Smooth muscle cell (in vitro differentiated cells): ENCODE measurements around the gene AKR1D1. TPM values are rescaled to one million over a fixed set of nuclear protein-coding genes. Genes with fewer than 3 reads are reported as not detected.
A peak's percentile ranks its signal among the peaks of the same experiment; 100 is the strongest.

Experiments used
- DNase-seq: peaks from one replicate; lab custom pipeline; 2025; ENCODE audit not compliant: unreplicated experiment; lab: John Stamatoyannopoulos, UW
- H2AFZ ChIP-seq: fragments of 200-600 bp; sonication (generic); 2 replicates; pipeline ENCODE4 v1.6.0; 2016; ENCODE audit warnings: antibody characterized with exemption, low read depth, mild to moderate bottlenecking
- H3F3A ChIP-seq: fragments of 200-600 bp; sonication (generic); 2 replicates; pipeline ENCODE4 v1.6.0; 2017; ENCODE audit warnings: antibody characterized with exemption, low read depth
- H3K27ac ChIP-seq: fragments of 200-600 bp; sonication (generic); 2 replicates; pipeline ENCODE4 v1.5.1; 2016; ENCODE audit warnings: low read depth, mild to moderate bottlenecking
- H3K27me3 ChIP-seq: fragments of 200-600 bp; sonication (generic); 2 replicates; pipeline ENCODE4 v1.6.1; 2016; ENCODE audit warnings: low read depth, mild to moderate bottlenecking
- H3K36me3 ChIP-seq: fragments of 200-600 bp; sonication (generic); 2 replicates; pipeline ENCODE4 v1.5.1; 2016; ENCODE audit warnings: low read depth
- H3K4me1 ChIP-seq: fragments of 200-600 bp; sonication (generic); 2 replicates; pipeline ENCODE4 v1.5.1; 2016; ENCODE audit warnings: low read depth
- H3K4me2 ChIP-seq: fragments of 200-600 bp; sonication (generic); 2 replicates; pipeline ENCODE4 v1.6.0; 2016; ENCODE audit warnings: mild to moderate bottlenecking
- H3K4me3 ChIP-seq: fragments of 200-600 bp; sonication (generic); 2 replicates; pipeline ENCODE4 v1.5.1; 2016; ENCODE audit warnings: mild to moderate bottlenecking
- H3K79me2 ChIP-seq: fragments of 200-600 bp; sonication (generic); 2 replicates; pipeline ENCODE4 v1.6.0; 2016; ENCODE audit warnings: low read depth, mild to moderate bottlenecking
- H3K9ac ChIP-seq: fragments of 200-600 bp; sonication (generic); 2 replicates; pipeline ENCODE4 v1.6.0; 2016; ENCODE audit warnings: low read depth
- H3K9me3 ChIP-seq: fragments of 200-600 bp; sonication (generic); replicated peaks from 2 replicates; pipeline ENCODE4 v1.5.1; 2016; ENCODE audit warnings: low read depth
- H4K20me1 ChIP-seq: fragments of 200-600 bp; sonication (generic); 2 replicates; pipeline ENCODE4 v1.6.0; 2016; ENCODE audit warnings: low read depth
- WGBS: methylation state at CpG from one replicate; pipeline ENCODE4 v1.1.7; 2016; ENCODE audit warnings: low lambda C conversion rate; 5-methylcytosine and 5-hydroxymethylcytosine counted together
- polyA plus RNA-seq: library from polyadenylated mRNA; unstranded; fragments of >200 nt; fragmentation: Nextera tagmentation; extraction: Ambion mirVana; gene quantifications from 2 replicates; pipeline ENCODE4 v1.2.1, GENCODE V29; 2016
- total RNA-seq: library from RNA; depleted of rRNA; stranded (reverse); fragments of >200 nt; gene quantifications from 2 replicates; pipeline ENCODE4 v1.2.3, GENCODE V29; 2014
- TF ChIP-seq, protein P1 (sequence below): fragments of 200-600 bp; sonication (generic); IDR thresholded peaks from 2 replicates; pipeline ENCODE4 v1.5.1; 2017; ENCODE audit warnings: borderline replicate concordance, mild to moderate bottlenecking, antibody characterized with exemption; ENCODE audit not compliant: insufficient read depth, poor library complexity, severe bottlenecking

AKR1D1 gene
- total and polyA plus RNA-seq, 2 experiments from 2014 or later = not detected

DNA sequence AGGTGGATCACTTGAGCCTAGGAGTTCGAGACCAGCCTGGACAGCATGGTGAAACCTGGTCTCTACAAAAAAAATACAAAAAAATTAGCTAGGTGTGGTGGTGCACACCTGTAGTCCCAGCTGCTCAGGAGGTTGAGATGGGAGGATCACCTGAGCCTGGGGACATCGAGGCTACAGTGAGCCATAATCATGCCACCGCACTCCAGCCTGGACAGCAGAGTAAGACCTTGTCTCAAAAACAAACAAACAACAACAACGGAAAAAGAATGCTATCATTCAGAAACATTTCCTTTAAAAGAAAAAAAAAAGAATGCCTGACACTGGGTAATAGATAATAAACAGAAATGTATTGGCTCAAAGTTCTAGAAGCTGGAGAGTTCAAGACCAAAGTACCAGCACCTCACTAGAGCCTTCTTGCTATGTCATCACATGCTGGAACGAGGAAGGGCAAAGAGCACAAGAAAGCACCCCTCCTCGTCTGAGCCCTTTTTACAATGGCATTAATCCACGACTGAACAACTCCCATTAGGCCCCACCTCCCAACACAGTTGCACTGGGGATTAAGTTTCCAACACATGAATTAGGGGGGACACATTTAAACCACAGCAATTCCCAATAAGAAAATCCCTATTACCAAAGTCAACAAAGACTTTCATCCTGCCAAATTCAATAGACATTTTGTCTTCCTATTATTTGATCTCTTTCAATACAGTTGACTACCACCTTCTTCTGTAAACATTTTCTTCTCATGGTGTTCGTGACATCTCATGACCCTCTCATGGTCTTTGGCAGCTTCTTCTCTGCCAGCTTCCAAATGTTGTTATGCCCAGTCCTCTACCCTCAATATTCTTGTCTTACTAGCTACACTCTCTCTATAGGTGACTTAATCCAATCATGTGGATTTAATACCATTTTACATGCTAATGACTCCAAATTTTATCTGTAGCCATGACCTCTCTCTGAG is 20.0 kb downstream of the AKR1D1 start:
- Histone ChIP-seq H3K4me1 (no peaks in the 10 kb centered on the region), H2AFZ (no peak overlapping the region), H3K36me3 (no peaks in the 10 kb centered on the region), H3K79me2 (no peaks in the 10 kb centered on the region), H3K4me3 (no peak overlapping the region), H3K4me2 (no peak overlapping the region), H3K9ac (no peak overlapping the region), H3K9me3 (no peaks in the 10 kb centered on the region), H3K27ac (no peak overlapping the region), H3K27me3 (no peaks in the 10 kb centered on the region), H4K20me1 (no peaks in the 10 kb centered on the region), H3F3A (no peaks in the 10 kb centered on the region)
- TF ChIP-seq, protein P1, sequence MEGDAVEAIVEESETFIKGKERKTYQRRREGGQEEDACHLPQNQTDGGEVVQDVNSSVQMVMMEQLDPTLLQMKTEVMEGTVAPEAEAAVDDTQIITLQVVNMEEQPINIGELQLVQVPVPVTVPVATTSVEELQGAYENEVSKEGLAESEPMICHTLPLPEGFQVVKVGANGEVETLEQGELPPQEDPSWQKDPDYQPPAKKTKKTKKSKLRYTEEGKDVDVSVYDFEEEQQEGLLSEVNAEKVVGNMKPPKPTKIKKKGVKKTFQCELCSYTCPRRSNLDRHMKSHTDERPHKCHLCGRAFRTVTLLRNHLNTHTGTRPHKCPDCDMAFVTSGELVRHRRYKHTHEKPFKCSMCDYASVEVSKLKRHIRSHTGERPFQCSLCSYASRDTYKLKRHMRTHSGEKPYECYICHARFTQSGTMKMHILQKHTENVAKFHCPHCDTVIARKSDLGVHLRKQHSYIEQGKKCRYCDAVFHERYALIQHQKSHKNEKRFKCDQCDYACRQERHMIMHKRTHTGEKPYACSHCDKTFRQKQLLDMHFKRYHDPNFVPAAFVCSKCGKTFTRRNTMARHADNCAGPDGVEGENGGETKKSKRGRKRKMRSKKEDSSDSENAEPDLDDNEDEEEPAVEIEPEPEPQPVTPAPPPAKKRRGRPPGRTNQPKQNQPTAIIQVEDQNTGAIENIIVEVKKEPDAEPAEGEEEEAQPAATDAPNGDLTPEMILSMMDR = no peak
- 93% methylated on average over 8 of the region's 8 CpGs for WGBS
- no peak for DNase-seq

DNA sequence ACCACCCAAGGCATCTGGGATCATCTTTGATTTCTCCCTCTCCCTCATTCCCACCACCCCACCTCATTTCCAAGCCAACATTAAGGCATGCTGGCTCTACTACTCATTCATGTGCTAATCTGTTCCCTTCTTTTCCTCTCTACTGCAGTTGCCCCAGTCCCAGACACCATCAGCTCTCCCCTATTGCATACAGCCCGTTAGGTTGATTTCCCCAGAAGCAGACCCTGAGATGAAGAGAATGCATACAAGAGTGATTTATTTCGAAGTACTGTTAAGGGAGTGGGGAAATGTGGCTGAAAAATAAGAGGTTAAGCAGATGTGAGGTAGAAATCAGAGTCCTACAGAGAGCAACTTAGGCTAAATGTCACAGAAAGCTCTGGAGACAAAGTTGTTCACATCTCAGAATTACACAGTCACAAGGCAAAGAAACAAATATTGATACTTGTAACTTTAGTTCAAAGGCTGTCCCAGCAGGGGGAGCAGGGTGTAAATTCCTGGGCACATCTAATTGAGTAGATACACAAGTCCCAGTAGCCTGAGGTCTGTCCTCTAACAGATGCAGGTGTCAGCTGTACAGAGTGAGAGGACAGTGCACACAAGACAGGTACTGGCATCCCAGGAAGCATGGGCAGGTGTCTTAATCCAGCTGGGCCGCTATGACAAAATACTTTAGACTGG is 20.9 kb downstream of the AKR1D1 start:
- 86% methylated on average over 3 of the region's 3 CpGs for WGBS
- Histone ChIP-seq H3K79me2 (no peaks in the 10 kb centered on the region), H3K4me1 (no peaks in the 10 kb centered on the region), H4K20me1 (no peaks in the 10 kb centered on the region), H3K27me3 (no peaks in the 10 kb centered on the region), H3K9me3 (no peaks in the 10 kb centered on the region), H3K27ac (no peak overlapping the region), H3F3A (no peaks in the 10 kb centered on the region), H3K9ac (no peak overlapping the region), H2AFZ (no peak overlapping the region), H3K36me3 (no peaks in the 10 kb centered on the region), H3K4me2 (no peak overlapping the region), H3K4me3 (no peak overlapping the region)
- no peak for DNase-seq
- TF ChIP-seq, protein P1 = peak; percentile 29

DNA sequence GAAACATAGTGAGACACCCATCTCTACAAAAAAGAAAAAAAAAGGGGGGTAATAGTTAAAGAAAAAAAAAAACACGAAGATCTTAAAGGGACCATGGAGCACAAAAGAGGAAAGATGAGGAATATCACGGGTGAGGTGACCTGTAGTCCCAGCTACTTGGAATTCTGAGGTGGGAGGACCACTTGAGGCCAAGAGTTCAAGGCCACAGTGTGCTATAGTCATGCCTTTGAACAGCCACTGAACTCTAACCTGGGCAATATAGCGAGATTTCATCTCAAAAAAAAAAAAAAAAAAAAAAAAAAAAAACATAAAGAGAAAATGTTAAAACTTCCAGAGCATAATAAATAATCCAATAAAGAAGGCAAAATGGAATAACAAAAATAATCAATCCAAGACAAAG is 23.6 kb downstream of the AKR1D1 start:
- no peaks in the 10 kb centered on the region for H3K79me2 ChIP-seq
- no peaks in the 10 kb centered on the region for H4K20me1 ChIP-seq
- no peaks in the 10 kb centered on the region for H3K9me3 ChIP-seq
- H3K9ac ChIP-seq = no peak overlapping the region
- no peaks in the 10 kb centered on the region for H3K4me1 ChIP-seq
- H2AFZ ChIP-seq = no peak overlapping the region
- H3K27ac ChIP-seq = no peak overlapping the region
- no peaks in the 10 kb centered on the region for H3F3A ChIP-seq
- no peaks in the 10 kb centered on the region for H3K27me3 ChIP-seq
- no peak overlapping the region for H3K4me2 ChIP-seq
- 92% methylated on average over 3 of the region's 3 CpGs for WGBS
- H3K36me3 ChIP-seq = no peaks in the 10 kb centered on the region
- TF ChIP-seq, protein P1 = no peak
- H3K4me3 ChIP-seq = no peak overlapping the region
- no peak for DNase-seq
